IPS-11a (cell line): ENCODE measurements around the gene CDKN2B-AS1.

Experiments
- H3K4me3 ChIP-seq: one replicate; pipeline ENCODE4 v1.5.1; 2013; ENCODE audit warnings: low read depth, low read length, control low read depth

Gene CDKN2B-AS1

DNA sequence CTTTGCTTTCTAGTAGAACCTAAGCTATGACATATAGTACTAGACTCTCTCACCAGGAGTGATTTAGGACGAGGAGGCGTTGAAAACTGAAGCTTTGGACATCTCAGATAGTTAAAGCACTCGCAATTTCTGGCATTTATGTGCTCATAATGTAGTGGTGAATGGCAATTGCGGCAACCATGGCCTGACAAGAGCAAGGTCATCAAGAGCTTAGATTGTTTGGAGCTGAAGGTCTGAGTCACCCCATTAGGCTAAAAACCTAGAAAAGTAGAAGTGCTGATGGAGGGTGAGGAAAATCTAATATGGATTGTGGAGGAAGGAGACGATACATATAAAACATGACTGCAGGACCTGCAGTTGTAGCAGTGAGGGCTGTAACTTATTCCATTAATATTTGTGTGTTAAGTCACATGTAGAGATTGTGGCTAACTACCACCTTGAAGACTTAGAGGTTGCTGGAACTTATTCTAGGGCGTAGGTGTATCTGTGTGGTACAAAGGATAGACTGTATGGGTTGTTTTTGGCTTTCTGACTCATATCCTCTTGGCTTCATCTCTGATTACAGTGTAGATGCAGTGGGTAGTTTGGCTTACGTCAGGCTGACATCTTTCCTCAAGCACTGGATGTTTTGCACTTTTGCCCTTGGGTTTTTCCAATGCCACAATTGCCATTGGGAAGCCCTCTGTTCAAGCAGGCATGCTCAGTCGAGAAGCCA lies 153.4 kb downstream of the CDKN2B-AS1 start:
- no peak overlapping the region for H3K4me3 ChIP-seq

DNA sequence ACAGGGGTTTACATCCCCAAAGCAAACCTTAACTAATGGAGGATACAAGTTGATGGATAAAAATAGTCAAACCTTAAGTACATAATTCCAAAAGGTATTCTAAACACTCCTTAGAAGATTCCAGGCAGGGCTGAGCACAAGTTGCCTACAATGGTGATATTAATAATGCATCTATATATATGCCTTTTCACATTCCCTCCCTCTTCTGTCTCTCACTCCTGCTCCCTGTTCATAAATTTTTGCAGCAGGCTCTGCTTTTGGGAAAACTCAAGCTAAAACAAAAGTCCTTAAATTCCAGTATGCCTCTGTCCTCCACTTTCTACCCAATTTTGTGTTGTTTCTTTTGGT lies 153.9 kb downstream of the CDKN2B-AS1 start:
- H3K4me3 ChIP-seq: no peak overlapping the region

DNA sequence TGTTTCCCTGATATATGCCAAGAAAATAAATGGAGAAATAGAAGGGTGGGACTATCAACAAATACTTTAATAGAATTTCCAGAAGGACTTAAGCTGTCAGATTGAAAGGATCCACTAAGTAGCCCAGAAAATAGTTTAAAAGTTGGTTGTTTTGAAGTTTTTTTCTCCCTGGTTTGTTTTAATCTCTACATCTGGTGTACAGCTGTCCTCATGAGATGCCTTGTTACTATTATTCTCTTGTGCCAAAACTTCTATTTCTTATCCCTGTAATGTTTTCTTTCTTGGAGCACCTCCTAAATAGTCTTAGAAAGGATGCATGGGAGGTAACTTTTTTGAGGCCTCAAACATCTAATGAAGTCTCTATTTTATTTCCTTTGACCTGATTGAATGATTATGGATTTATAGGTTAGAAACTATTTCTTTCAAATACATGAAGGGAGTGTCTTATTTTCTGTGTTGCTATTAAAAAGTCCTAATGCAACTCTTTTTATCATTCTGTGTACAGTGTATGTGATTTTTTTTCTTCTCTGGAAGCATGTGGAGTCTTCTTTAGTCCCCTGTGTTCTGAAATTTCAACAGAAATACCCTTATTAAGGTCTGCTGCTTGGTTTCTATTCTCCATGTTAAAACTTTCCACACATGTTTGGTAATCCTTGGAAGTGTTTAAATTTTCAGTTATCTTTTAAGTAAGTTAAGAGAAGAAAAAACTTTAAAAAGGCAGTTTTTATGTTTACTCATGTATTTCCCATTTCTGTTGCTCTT lies 154.5 kb downstream of the CDKN2B-AS1 start:
- H3K4me3 ChIP-seq: no peak overlapping the region

DNA sequence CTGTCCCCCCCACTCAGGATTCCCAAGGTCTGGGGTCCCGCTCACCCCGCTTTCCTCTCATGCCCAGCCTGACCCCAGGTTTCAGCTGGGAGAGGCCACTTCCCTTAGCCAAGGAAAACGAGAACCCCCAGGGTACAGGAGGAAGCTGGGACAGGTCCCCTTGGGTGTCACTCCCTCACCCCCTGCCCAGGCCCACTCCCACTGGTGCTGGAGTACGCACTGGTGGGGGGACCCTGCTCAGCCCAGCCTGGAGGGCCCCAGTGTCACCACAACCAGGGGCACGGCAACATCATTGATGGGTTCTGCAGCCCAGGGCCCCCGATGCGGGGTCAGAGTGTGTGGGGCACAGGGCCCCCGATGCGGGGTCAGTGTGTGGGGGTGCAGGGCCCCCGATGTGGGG lies 159.5 kb downstream of the CDKN2B-AS1 start:
- H3K4me3 ChIP-seq: no peak overlapping the region

DNA sequence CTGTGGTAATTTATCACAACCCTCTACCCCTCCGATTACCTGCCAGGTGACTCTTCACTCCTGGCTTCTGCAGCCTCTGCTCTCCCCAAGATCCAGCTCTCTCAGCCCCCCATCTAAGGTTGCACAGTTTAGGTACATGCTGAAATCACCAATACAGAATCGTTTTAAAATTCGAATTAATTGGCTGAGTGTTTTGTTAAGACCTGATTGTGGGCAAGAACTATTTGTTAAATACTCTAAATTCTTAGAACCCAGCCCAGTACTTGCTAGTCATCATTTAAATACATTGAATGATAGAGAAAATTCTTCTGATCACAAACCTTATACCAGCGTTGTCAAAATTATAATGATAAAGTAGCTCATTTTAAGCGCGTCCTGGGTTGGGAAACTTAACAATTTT lies 162.0 kb downstream of the CDKN2B-AS1 start:
- no peak overlapping the region for H3K4me3 ChIP-seq

DNA sequence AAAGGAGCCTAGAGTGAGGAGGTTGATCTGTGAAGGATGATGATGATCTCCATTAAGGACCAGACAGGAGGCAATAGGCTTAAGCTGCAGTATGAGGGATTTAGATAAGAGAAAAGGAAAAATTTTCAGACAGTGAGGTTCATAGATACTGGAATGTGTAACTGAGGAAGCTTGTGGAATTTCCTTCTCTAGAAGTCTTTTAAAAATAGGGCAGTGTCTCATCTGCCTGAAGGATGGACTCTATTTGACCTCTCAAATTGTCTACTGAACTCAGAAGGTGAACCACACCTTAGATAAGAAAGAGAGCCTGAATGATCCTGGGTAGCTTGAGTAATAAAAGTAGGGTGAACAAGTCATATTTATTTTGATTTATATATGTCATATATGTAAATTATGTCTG lies 162.7 kb downstream of the CDKN2B-AS1 start:
- H3K4me3 ChIP-seq: no peak overlapping the region

DNA sequence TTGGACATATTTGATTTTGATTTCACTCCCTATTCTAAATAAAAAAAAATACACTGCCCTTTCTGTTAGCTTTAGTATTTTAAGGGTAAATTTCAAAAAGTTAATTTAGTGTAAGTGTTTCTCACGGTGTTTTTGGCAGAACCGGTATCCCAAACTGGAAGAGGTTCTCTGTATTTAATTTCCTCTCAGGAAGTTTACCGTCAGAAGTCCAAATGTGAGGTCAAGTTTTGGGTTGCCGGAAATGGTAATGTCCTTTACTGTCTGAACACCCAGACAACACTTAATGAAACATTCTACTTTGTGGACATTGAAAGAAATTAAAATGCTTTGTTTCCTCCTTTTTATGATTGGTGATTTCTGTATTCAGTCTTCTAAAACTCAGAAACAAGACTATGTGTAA lies 163.2 kb downstream of the CDKN2B-AS1 start:
- H3K4me3 ChIP-seq: no peak overlapping the region

DNA sequence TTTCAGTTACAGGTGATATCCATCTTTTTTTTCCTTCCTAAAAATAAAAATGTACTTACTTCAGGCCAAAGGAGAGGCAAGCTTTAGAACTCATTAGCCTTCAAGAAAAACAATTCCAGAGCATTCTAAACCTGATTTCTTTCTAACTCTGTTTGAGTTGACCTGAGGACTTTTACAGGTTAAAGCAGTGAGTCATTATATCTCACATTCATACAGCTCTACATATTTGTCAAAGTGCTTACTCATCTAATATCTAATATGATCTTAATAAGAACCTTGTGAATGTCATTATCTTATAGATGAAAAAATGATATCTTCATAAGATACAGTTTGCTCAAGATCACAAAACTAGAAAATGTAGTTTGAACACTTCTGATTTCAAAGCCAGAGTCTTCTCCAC lies 163.7 kb downstream of the CDKN2B-AS1 start:
- no peak overlapping the region for H3K4me3 ChIP-seq

DNA sequence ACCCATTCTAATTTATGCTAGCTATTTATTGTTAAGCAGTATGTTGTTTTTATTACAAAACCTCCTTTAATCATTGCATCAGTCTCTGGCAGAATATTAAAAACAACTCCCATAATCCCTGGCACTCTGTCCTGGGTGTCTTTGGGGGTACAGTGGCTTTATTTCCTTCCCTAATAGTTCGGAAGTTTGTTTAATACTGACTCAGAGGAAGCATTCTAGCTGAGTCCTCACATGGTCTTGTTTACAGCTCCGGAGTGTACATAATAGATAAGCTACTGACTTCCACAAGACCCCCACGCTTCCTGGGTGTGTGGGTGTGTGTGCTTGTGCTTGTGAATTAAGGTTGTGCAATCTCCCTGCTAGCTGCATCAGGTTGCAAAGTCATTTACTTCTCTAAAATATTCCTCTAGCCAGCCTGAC lies 164.3 kb downstream of the CDKN2B-AS1 start:
- no peak overlapping the region for H3K4me3 ChIP-seq

DNA sequence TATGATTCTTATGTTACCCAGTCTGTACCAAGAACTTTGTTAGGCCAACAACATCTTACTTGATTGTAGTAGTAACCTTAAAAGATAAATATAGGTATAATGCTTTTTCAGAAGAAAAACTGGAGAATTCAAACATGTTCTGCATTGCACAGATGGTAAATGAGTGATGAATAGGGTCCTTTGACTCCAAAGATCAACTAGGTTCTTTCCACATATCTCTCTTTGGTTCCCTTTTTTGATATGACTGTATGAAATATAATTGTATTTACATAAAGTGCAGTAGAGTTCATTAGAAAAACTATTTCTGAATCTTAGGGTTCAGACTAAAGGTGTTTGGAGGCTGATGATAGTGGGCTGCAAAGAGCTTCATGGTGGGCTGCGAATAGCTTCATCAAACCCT lies 165.0 kb downstream of the CDKN2B-AS1 start:
- H3K4me3 ChIP-seq: no peak overlapping the region

DNA sequence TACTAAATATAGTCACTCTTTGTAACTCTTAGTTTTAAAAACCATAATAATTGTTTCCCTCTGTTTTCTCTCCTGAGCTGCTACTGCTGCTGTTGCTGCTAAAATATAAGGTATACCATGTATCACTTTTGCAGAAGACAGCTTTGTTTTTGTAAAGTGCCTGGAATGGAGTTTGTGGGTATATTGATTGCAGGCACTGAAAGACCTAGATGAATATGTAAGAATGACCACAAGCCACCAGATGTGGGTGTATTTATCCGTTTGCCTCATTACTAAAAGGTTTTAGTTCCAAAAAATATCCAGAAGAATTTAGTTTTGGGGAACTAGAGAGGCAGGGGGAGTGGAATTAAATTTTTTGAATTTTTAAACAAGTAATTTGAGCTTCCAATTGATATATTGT lies 165.6 kb downstream of the CDKN2B-AS1 start:
- H3K4me3 ChIP-seq: no peak overlapping the region

DNA sequence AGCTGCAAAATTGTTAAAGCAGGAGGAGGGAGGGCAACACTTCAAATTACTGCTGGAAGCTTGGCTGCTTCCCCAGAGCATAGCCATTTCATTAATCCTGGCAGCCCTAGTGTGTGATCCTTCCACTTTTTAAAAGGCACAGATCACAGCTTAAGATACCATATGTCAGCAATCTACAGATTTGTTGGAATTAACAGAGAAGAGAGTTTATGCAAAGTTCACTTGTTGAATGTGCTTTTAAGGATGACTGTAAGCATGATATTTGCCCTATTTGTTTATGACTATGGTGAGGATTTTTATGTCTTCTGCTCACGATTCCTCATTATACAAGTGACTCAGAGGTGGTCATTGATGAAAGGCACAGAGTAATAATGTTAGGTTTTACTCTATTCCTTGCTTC lies 170.6 kb downstream of the CDKN2B-AS1 start:
- H3K4me3 ChIP-seq: no peak overlapping the region

DNA sequence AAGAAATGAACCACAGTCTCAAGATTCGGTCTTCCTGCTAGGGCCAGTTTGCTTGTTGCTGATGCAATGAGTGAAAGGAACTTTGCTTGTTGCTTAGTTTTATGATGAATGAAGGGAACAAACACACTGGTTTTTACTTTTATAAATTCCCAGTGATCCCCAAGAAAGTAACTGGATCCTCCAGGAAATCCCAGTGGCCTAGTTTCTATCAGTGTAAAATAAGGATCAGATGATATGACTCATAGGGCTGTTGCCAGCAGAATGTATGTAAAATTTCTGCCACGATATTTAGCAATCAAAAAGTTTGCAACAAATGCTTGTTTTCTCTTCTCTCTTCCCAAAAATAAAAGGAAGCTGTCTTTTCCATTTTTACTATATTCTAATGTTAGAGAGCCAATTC lies 174.7 kb downstream of the CDKN2B-AS1 start:
- no peak overlapping the region for H3K4me3 ChIP-seq

DNA sequence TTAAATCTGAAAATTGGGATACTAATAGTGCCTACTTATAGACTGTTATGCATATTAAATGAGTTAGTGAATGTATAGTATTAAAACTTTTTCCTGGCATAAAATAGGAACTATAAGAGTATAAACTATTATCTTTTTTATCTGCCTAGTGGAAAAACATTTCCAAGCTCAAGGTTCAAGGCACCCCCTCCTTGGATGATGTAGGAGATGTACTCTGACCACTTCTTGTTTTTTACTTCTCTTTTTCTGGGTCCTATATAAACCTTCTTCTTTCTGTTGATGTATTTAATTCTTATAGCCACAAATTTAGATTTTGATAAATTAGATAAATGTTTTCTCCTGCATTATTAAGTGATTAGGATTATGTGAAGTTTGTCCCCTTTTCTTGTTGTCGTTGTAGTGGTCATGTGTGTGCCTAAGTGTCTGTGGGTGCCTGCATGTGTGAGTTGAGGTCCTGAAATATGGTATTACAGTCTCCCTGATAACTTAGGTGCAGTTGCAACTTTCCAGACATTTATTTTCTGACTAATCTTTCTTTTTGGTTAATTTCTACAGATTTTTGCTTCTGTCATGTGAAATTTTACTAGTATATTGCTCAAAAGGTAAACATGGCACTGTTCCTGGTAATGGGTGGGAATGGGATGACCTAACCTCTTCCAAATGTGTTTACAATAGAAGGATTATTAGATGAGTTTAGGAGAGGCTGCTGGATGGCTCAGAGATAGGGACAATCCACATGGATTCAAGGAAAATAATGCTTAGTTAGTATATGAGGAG lies 175.3 kb downstream of the CDKN2B-AS1 start:
- no peak overlapping the region for H3K4me3 ChIP-seq
